COLO668 (cell line): Measurements from ENCODE around the gene MOV10L1.

Experiments
- DNase-seq: peaks from one replicate; lab custom pipeline; 2025; ENCODE audit not compliant: unreplicated experiment; lab: John Stamatoyannopoulos, UW

The MOV10L1 gene

DNA sequence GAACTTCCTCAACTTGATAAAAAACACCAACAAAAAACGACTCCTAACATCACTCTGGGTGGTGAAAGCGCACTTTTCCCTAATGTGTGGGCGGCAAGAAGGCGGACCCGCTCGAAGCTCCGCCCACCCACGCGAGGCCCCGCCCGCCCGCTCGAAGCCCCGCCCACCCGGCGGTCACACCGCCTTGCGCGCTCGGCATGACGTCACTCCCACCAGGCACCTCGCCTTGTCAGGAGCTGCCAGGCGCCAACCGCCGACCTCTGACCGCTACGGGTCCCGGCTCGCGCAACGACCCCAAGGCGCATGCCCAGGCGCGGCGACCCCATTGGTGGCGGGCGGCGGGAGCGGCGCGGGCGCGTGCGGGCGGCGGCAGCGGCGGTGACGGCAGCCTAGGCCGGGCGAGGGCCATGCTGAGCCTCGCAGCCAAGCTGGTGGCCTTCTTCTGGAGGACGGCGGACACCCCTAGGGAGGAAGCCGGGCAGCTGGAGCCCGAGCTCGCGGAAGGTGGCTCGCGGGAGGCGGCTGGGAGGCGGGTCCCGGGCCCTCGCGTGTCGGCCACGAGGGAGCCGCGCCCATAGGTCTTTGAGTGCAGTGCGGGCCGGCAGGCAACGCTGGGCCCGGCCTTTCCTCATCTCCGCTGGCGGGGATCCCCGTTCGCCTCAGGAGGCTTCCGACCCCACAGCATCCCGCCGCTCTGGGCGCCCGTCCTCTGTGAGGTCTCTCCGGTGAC lies at the start of gene MOV10L1:
MOV10L1 (plus strand) TSS at position 325 of the 730 bp plus-strand sequence; CDS start at position 408, 83 bp downstream.
- DNase-seq = no peak

GRCh38 chr22:50040717-50041116 lies 49.1 kb upstream of the MOV10L1 start:
- no peak for DNase-seq

DNA sequence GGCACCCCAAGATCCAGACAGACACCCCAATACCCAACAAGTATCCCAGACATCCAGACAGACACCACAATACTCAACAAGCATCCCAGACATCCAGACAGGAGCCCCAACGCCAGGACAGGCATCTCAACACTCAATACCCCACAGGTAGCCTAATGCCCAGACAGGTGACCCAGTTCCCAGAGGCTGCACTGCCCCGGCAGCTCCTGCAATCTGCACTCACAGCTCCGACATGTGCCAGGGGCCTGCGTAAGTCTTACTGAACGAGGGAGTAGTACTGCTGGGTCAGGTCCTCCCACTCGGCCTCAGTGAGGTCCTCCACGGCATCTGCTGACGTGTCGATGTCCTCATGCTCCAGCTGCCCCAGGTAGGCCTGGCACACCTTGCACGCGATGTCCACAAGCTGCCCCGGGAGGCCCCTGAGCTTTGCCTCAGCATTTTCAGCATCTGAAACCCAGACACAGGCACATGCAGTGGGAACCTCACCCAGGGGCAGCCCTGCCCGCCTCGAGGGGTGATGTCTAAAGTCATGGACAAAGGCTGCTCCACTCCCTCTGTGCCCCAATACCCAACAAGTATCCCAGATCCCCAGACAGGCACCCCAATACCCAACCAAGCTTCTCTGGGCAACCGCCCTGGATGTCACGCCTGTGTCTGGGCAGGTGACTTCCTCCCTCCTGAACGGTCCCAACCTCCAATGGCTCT lies 48.3 kb upstream of the MOV10L1 start:
- no peak for DNase-seq

DNA sequence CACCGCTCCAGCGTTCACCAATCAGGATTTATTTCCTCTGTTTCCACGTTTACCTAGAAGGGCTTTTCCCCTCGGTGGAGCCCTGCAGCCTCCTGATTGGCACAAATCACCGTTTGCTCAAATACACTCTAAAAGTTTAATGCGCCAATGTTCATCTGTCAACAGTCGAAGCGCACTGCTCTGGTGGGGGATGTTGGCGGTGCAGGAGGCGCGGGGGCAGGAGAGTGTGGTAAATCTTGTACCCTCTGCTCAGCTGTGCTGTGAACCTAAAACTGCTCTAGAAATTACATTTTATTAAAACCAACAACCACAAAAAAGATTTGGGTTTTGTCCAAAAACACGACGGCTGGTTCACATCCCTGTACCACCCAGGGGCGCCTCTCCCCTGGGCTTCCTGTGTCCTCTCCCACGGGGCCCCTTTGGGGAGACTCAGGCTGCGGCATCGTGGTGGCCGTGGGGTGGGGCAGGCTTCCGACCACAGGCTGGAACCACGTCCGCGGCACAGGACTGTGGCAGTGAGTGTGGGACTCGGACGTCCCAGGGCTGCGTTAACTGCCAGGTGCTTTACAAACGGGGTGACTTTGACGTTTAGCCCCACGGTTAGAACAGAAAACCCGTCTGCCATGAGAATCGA lies 45.2 kb upstream of the MOV10L1 start:
- no peak for DNase-seq

DNA sequence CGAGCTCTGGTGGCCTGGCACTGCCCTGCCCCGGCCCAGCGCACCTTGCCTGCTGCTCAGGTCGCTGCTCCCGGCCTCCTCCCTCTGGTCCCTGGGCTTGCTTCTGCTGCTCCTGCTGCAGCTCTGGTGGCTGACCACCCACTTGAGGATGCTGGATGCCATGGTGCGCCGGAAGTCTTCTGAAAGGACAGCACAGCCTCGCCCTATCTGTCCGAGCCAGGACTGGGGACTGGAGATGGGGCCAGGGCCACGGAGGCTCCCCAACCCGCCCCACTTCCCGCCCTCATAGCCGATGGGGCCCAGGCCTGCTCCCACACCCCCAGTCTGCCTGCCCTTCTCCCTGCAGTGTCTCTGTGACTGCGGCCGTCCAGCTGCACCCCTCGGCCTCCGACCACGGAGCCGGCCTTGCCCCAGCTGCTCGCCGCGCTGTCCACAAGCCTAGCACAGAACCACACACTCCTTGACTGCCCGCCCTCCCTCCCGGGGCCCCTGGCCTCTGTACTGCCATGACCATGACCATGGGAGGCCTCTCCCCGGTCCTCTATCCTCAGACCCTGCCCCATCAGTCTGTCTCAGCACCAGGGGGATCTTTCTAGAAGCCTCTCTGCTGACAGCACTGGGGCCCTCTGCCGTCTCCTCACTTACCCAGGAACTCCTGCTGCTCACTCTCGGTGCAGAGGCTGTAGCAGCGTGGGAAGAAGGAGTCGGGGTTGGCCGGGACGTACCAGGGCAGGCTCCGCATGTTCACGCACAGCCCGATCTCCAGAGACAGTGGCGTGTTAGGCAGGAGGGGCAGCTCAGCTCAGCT lies 44.4 kb upstream of the MOV10L1 start:
- DNase-seq = no peak

DNA sequence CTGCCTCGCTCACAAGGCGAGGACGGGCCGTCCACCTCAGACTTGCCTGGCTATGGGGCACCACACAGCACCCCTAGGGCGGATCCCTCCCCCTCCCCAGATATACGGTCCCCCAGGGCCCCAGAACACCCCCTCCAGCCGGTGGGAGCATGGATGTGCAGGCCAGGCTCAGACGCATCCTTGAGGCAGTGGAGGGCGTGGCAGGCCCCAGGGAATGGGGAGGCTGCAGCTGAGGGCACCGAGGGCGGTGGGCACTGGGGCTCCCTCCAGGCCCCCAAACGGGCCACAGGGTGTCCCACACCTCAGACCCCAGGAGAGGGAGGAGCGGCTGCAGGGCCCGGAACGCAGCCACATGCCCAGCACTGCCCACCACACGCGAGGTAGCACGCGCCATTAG lies 43.8 kb upstream of the MOV10L1 start:
- no peak for DNase-seq

- DNase-seq = no peak
These were observed 43.1 kb upstream of the MOV10L1 start for GRCh38 chr22:50046481-50047245.

DNA sequence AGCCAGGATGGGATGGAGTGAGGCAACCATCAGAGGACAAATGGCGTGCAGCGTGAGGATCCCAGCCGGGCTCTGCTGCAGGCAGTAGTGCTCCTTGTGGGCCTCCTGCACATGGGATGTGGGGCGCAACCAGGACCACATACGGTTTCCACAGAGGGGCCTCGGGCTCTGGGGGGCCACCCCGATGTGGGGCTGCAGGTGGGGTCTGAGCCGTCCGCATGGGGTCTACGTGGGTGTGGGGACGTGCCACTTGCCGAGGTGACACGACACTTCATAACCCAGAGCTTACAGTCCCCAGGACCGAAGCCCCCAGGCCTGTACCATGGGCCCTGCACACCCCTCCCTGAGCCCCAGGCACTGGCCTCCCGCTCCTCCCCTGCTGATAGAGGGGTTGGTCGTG lies 42.5 kb upstream of the MOV10L1 start:
- DNase-seq = no peak

GRCh38 chr22:50048061-50048765 lies 41.6 kb upstream of the MOV10L1 start:
- DNase-seq = no peak

- DNase-seq = no peak
These were observed 41.0 kb upstream of the MOV10L1 start for GRCh38 chr22:50048836-50049235.

DNA sequence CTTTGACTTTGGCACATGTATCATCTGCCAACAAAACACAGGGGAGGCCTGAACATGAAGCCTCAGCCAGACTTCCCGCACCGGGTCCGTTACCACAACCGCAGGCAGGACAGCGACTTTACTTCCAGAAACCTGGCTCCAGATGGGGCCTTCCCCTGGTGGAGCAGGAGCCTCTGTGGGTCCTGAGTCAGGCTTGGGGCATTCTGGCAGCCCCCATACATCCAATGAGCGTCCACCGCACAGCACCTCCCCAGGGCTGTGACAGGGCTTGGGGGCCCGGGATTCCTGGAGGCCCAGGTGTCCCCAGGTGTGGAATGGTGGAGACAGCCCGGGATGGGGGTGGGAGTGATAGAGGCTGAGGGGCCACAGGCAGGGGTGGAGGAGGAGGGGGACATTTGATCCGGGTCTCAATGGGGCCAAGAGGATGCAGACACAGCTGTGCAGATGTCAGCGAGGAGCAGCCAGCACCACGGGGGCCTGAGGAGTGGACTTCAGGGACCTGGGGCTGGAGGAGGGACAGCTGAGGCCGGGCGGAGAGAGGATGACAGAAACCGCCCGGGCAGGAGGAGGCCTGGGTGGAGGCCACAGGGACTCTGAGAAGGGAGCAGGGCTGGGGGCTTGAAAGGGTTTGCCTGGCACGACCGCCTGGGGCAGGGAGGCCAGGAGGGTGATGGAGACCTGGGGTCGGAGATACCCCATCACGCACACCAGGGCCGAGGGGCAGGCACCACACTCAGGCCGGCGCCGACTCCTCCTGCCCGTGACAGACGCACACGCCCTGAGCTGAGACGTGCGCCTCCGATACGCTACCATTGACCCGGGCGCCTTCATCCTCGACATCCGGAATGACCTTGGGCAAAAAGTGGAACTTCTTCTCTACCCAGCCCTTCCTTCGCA lies 40.3 kb upstream of the MOV10L1 start:
- no peak for DNase-seq

- no peak for DNase-seq
These were observed 37.9 kb upstream of the MOV10L1 start for GRCh38 chr22:50051930-50052329.

GRCh38 chr22:50053861-50054260 lies 35.9 kb upstream of the MOV10L1 start:
- peak; percentile 71 for DNase-seq

GRCh38 chr22:50056214-50056972 lies 33.4 kb upstream of the MOV10L1 start:
- no peak for DNase-seq

DNA sequence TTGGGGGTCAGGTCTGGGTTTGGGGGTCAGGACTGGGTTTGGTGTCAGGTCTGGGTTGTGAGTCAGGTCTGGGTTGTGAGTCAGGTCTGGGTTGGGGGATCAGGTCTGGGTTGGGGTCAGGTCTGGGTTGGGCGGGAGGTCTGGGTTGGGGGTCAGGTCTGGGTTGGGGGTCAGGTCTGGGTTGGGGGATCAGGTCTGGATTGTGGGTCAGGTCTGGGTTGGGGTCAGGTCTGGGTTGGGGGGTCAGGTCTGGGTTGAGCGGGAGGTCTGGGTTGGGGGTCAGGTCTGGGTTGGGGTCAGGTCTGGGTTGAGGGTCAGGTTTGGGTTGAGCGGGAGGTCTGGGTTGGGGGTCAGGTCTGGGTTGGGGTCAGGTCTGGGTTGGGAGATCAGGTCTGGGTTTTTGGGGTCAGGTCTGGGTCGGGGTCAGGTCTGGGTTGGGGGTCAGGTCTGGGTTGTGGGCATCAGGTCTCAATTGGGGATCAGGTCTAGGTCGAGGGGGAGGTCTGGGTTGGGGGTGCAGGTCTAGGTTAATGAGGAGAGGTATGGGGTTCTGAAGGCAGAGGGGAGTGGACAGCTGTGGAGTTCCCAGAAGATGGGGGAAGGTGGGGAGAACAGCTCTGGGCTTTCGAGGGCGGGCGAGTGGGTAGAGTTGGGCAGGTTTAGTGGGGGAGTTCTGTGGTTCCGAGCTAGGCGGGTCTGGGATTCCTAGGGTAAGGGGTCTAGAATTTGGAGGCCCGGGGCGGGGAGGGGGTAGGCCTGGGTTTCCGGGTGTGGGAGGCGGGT lies 32.3 kb upstream of the MOV10L1 start:
- DNase-seq = no peak

GRCh38 chr22:50058061-50058905 lies 31.5 kb upstream of the MOV10L1 start, which contains the start of gene TTLL8:
TTLL8 (minus strand) TSS chr22:50058298.
- no peak for DNase-seq
